Stimulated activated CD8-positive, alpha-beta memory T cell treated with anti-CD3 and anti-CD28 coated beads, Interleukin-4, amount 100 ng/mL, for 48 hours (primary cell): ENCODE results near the gene STK32B.

Experiments used
- DNase-seq: peaks from one replicate; pipeline ENCODE4 v3.0.0-alpha.2; 2020

The STK32B gene

GRCh38 chr4:5458676-5459075, 407.4 kb downstream of the STK32B start:
- DNase-seq: no peak

GRCh38 chr4:5459236-5459635, 408.0 kb downstream of the STK32B start:
- DNase-seq: no peak

- DNase-seq: peak; percentile 30
Measured at GRCh38 chr4:5460106-5460801, 409.0 kb downstream of the STK32B start.

DNA sequence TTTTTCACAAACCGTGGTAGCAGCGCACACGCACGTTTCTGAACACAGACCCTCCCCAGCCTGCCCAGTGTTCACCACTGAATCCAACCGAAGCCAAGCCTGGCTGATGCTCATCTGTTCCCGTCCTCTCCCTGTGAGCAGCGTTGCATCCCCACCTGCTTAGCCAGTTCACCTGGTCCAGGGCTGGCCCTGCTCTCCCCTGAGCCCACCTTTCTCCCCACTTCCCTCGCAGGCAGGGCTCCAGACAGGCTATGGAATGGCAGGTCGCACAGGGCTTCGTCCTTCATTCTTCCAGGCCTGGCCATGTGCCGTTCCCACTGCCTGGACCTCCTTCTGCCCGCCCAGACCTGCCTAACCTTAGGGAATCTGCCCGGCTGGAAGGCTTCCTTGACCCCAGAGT, 410.2 kb downstream of the STK32B start:
- no peak for DNase-seq

GRCh38 chr4:5462254-5462835, 411.1 kb downstream of the STK32B start:
- no peak for DNase-seq

- no peak for DNase-seq
Measured at GRCh38 chr4:5462896-5463295, 411.6 kb downstream of the STK32B start.

DNA sequence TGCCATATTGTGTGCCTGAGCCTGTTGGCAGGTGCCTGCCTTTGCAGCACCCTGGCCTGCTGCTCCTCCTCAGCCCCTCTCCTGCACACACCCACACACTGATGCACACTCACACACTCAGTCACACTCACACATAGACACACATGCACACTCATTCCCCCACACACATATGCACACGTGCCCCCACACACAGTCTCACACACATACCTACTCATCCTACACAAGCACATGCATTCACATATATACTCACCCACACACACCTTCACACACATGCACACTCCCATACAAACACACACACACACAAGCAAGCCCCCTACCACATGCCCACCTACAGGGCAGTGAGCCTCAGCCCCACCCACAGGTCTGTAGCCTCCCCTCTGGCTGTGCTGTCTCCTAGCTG, 412.1 kb downstream of the STK32B start:
- DNase-seq: no peak

GRCh38 chr4:5463936-5464650, 412.8 kb downstream of the STK32B start:
- no peak for DNase-seq

DNA sequence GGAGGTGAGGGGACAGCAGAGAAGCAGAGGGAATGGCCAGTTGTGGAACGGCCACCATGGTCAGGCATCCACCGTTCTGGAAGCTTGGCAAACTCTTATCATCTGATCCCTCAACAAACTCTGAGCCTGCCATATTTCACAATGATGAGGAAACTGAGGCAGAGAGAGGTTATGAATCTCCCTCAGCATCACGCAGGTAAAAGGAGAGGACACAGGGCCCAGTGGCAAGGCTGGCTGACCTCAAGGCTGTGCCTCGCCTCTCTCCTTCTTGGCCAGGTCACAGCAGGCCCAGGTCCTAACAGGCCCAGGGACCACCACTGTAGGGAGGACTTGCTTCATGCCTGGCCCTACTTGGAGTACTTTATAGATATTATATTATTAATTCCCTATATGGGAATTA, 414.2 kb downstream of the STK32B start:
- DNase-seq: no peak

DNA sequence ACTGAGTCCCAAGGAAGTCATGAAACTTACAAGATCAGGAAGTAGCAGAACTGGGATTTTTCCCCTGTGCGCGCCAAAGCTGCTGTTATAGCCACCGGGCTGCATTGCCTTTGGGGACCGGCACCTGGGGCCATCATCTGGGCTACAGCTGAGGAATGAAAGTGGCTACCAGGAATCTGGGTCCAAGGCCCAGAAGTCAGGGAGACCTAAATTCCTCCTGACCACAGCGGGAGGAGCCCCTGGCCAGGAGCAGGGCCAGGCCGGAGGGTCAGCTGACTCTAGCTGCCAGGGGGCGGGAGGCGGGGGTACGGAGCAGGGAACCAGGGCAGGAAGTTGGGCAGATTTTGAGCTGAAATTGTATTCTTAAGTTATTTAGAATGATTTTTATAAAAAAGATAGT, 414.7 kb downstream of the STK32B start:
- DNase-seq: no peak

- DNase-seq: no peak
Measured at GRCh38 chr4:5467111-5467510, 415.8 kb downstream of the STK32B start.

DNA sequence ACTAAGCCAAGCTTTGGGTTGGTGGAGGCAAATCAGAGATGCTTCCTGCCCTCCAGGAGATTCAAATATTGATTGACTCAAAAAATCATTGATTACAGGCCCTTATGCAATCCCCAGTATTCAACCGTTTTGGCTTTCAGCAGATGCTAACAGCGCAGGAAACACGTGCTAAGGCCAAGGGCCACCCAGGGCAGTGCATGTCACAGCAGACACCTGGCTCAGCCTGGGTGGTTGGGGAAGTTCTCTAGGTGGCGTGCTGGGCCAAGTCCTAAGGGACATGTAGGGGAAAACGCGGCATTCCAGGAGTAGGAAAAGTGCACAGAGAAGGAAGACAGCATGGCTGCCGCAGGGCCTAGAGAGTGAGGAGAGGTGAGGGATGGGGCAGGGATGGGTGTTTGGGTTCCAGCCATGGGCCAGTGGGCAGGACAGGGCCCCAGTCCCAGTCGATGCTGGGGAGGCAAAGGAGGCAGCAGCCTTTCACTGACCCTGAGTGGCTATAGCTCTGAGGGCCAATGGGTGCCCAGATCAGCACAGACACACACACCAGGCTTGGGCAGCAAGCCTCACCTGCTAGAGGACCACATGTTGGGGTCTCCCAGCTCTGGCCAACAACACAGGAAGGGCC, 418.0 kb downstream of the STK32B start:
- no peak for DNase-seq

GRCh38 chr4:5469861-5470260, 418.6 kb downstream of the STK32B start:
- no peak for DNase-seq

DNA sequence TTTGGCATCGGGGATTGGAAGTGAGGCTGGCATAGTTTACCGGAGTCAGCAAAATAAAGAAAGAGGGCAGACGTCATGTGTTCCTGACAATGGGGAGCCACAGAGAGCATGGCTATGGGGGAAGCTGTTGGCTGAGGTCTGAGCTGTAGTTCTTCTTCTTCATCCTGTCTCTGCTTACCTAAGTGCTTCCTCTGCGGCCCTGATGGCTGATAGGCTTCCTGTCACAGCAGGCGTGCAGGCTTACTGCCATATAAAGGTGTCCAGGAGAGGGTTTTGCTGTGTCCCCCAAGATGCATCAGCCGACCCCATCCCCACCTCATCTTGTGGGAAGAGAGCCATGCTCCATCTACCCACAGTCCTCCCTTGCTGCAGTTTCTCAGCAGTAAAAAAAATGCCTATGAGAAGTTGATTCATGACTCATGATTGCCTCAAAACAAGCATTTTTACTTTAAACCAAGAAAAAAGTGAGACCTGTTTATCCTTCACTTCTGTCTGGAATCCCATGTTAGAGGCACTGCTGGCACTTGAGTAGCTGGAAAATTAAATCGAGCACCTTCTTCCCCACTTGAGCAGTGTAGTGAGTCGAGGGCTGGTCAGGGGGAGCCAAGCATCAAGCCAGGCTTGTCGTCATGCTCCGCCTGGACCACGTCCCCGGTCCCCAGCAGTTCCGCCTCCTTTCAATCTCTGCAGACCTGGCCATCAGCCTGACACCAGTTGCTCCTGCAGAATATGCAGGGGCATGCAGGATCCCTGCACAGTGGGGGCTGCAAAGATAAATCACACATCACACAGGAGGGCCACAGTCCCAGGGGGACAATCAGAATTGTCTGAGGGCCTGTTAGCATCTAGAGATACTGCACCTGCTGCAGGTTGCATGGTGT, 419.3 kb downstream of the STK32B start:
- no peak for DNase-seq

- DNase-seq: no peak
Measured at GRCh38 chr4:5471206-5471605, 419.9 kb downstream of the STK32B start.

- no peak for DNase-seq
Measured at GRCh38 chr4:5471691-5472090, 420.4 kb downstream of the STK32B start.

- DNase-seq: no peak
Measured at GRCh38 chr4:5472160-5472591, 420.9 kb downstream of the STK32B start.

- no peak for DNase-seq
Measured at GRCh38 chr4:5473125-5473524, 421.8 kb downstream of the STK32B start.

GRCh38 chr4:5474756-5475155, 423.5 kb downstream of the STK32B start:
- DNase-seq: no peak

DNA sequence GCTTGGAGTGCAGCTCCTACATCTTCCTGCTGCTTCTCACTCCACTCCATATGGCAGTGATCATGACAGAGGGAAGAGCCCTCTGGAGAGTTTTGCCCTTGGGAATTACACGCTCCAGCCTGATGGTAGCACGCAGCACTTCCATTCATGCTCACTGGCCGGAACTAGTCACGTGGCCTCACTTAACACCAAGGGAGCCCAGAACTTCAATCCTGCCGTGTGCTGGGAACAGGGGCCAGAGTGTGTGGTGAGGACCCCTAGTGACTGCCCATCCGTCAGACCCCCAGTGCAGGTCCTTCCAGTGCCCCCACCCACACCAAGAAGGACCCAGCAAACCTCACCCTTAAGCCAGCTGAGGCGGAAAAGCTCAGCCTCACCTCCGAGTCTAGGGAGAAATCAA, 426.3 kb downstream of the STK32B start:
- DNase-seq: no peak

DNA sequence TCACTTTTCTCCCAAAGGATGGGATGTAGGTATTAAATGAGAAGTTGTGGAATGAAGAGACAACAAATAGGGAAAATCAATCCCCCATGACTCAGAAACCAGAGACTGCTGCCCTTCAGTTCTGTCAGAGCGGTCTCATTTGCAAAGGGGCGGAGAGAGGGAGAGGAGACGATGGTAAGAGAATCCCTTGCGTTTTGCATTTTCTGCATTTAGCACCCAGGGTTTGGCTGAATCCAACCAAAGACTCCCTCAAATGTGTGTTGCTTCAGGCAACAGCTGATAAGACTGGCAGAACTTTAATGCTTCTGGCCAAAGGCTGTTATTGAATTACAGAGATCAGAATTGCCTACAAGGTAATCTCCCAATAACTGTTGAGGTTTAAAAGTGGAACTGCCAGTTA, 426.9 kb downstream of the STK32B start:
- no peak for DNase-seq

GRCh38 chr4:5478697-5479096, 427.4 kb downstream of the STK32B start:
- no peak for DNase-seq
